ENCODE results near the gene ST6GALNAC4. TPM values are rescaled to one million over a fixed set of nuclear protein-coding genes. Genes with fewer than 3 reads are reported as not detected.

ST6GALNAC4 gene
- total RNA-seq, 1 donor from 2014 or later: 5.5 TPM

- H3K27ac Mint-ChIP-seq: peak within 1 kb of the TSS; percentile 60
These were observed 39.3 kb downstream of the ST6GALNAC4 start, which contains the start of gene AK1 for GRCh38 chr9:127877566-127877998. TSS of gene AK1 (minus strand) at chr9:127877675. CDS start at chr9:127874617, 3,058 bp downstream.

GRCh38 chr9:127876764-127877562 is 39.9 kb downstream of the ST6GALNAC4 start:
- H3K36me3 ChIP-seq: no peaks in the 10 kb centered on the region
- no peak overlapping the region for H3K27ac ChIP-seq
- H3K36me3 Mint-ChIP-seq: no peaks in the 10 kb centered on the region
- no peak for DNase-seq (ENCODE audit: low spot score)
- no peaks in the 10 kb centered on the region for H4K20me1 ChIP-seq (ENCODE audit: low read depth)
- peaks cover 10% of the 10 kb centered on the region for H3K27me3 Mint-ChIP-seq (ENCODE audit: insufficient read depth, low read depth)
- no peaks in the 10 kb centered on the region for H3K9me3 Mint-ChIP-seq
- H3K4me1 ChIP-seq: peaks cover 19% of the 10 kb centered on the region
- peak overlapping the region; percentile 60 for H3K27ac Mint-ChIP-seq
- H3K9ac ChIP-seq: no peak overlapping the region
- peak overlapping the region; percentile 83 for H3K4me3 Mint-ChIP-seq
- H3K9me3 ChIP-seq (ENCODE audit: low read depth): no peaks in the 10 kb centered on the region
- H2AFZ ChIP-seq (replicated peaks): peak overlapping the region; percentile 86
- H3K4me2 ChIP-seq: peak overlapping the region; percentile 79
- peaks cover 51% of the 10 kb centered on the region for H3K4me1 Mint-ChIP-seq
- peaks cover 15% of the 10 kb centered on the region for H3F3A ChIP-seq (ENCODE audit: low read depth)
- no peaks in the 10 kb centered on the region for H3K79me2 ChIP-seq (ENCODE audit: low read depth)
- peak overlapping the region; percentile 41 for H3K4me3 ChIP-seq
- H3K27me3 ChIP-seq: no peaks in the 10 kb centered on the region
- TF ChIP-seq EZH2 (IDR thresholded peaks at IDR 0.05) (no peak), CTCF (IDR thresholded peaks at IDR 0.05) (no peak), EZH2phosphoT487 (IDR thresholded peaks at IDR 0.05) (no peak)

More at GRCh38 chr9:127877566-127877998, 39.3 kb downstream of the ST6GALNAC4 start, which contains the start of gene AK1:
- H3K4me1 Mint-ChIP-seq: peaks cover 45% of the 10 kb centered on the region
- H3K36me3 ChIP-seq: no peaks in the 10 kb centered on the region
- peak within 1 kb of the TSS; percentile 41 for H3K4me3 ChIP-seq
- H3K9ac ChIP-seq: no peak within 1 kb of the TSS
- no peaks in the 10 kb centered on the region for H3K9me3 Mint-ChIP-seq
- no peak for TF ChIP-seq CTCF (IDR thresholded peaks at IDR 0.05)
- no peak for TF ChIP-seq EZH2 (IDR thresholded peaks at IDR 0.05)
- TF ChIP-seq EZH2phosphoT487 (IDR thresholded peaks at IDR 0.05): no peak
- no peaks in the 10 kb centered on the region for H3K9me3 ChIP-seq (ENCODE audit: low read depth)
- H3K4me3 Mint-ChIP-seq: peak within 1 kb of the TSS; percentile 83
- H3K79me2 ChIP-seq (ENCODE audit: low read depth): no peaks in the 10 kb centered on the region
- H3K4me2 ChIP-seq: peak within 1 kb of the TSS; percentile 79
- H3K27me3 Mint-ChIP-seq (ENCODE audit: insufficient read depth, low read depth): peaks cover 10% of the 10 kb centered on the region
- no peak within 1 kb of the TSS for H3K27ac ChIP-seq
- H3K4me1 ChIP-seq: peaks cover 19% of the 10 kb centered on the region
- peak within 1 kb of the TSS; percentile 86 for H2AFZ ChIP-seq (replicated peaks)
- no peaks in the 10 kb centered on the region for H3K27me3 ChIP-seq
- peak; percentile 81 for DNase-seq (ENCODE audit: low spot score)
- H3K36me3 Mint-ChIP-seq: no peaks in the 10 kb centered on the region
- H4K20me1 ChIP-seq (ENCODE audit: low read depth): no peaks in the 10 kb centered on the region
- peaks cover 16% of the 10 kb centered on the region for H3F3A ChIP-seq (ENCODE audit: low read depth)

GRCh38 chr9:127876026-127876763 is 40.6 kb downstream of the ST6GALNAC4 start:
- H3K9ac ChIP-seq: no peak overlapping the region

More at GRCh38 chr9:127876026-127876763, 40.6 kb downstream of the ST6GALNAC4 start:
- Histone ChIP-seq H3K27me3 (no peaks in the 10 kb centered on the region), H3F3A (ENCODE audit: low read depth) (peaks cover 15% of the 10 kb centered on the region), H3K9me3 (ENCODE audit: low read depth) (no peaks in the 10 kb centered on the region), H3K79me2 (ENCODE audit: low read depth) (no peaks in the 10 kb centered on the region), H2AFZ (replicated peaks) (no peak overlapping the region), H3K27ac (no peak overlapping the region), H4K20me1 (ENCODE audit: low read depth) (no peaks in the 10 kb centered on the region), H3K36me3 (no peaks in the 10 kb centered on the region), H3K4me1 (peaks cover 19% of the 10 kb centered on the region), H3K4me3 (no peak overlapping the region), H3K4me2 (no peak overlapping the region)
- Mint-ChIP-seq H3K4me1 (peaks cover 59% of the 10 kb centered on the region), H3K36me3 (no peaks in the 10 kb centered on the region), H3K9me3 (no peaks in the 10 kb centered on the region), H3K4me3 (no peak overlapping the region), H3K27me3 (ENCODE audit: insufficient read depth, low read depth) (peaks cover 16% of the 10 kb centered on the region), H3K27ac (no peak overlapping the region)
- no peak for TF ChIP-seq EZH2 (IDR thresholded peaks at IDR 0.05)
- TF ChIP-seq EZH2phosphoT487 (IDR thresholded peaks at IDR 0.05): no peak
- no peak for TF ChIP-seq CTCF (IDR thresholded peaks at IDR 0.05)
- DNase-seq (ENCODE audit: low spot score): no peak
